Body of pancreas (tissue), 4 donors: ENCODE results near the gene KIF5B. TPM values are rescaled to one million over a fixed set of nuclear protein-coding genes. Genes with fewer than 3 reads are reported as not detected.
"Not testable (repeated sequence)": the region's sequence is repeated elsewhere in the genome, so short reads cannot be mapped to it uniquely, and the experiment has no call there.

Source experiments
- ATAC-seq: fragments of 150-250 bp; one replicate; pipeline ENCODE4 v1.9.1; 2016
- DNase-seq, 4 donors: peaks; one replicate each; pipeline ENCODE4 v3.0.0-alpha.2; 2019
- H3K27ac ChIP-seq, 4 donors: fragments of 200-600 bp; sonication (generic); 1 replicate in 3 of 4; 2 replicates in 1 of 4; pipeline versions ENCODE4 v1.5.1 to v1.6.1; 2016 to 2019; ENCODE audit warnings: mild to moderate bottlenecking in 1 of 4, mixed read lengths in 1 of 4, moderate library complexity in 1 of 4
- H3K27me3 ChIP-seq, 2 donors: fragments of 200-600 bp; sonication (generic); one replicate each; pipeline ENCODE4 v1.6.0; 2016; ENCODE audit warnings: mild to moderate bottlenecking in 1 of 2
- H3K36me3 ChIP-seq, 2 donors: fragments of 200-600 bp; sonication (generic); replicated peaks in 1 of 2; 2 replicates each; pipeline ENCODE4 v1.5.1; 2016; ENCODE audit warnings: low read depth in 2 of 2; ENCODE audit not compliant: insufficient read depth in 1 of 2
- H3K4me1 ChIP-seq: fragments of 200-600 bp; sonication (generic); one replicate; pipeline ENCODE4 v1.6.0; 2016
- H3K4me3 ChIP-seq, 2 donors: fragments of 200-600 bp; sonication (generic); 1 replicate in 1 of 2; 2 replicates in 1 of 2; pipeline ENCODE4 v1.5.1; 2016 to 2019
- H3K9me3 ChIP-seq, 3 donors: fragments of 200-600 bp; sonication (generic); 1 replicate in 2 of 3; 2 replicates in 1 of 3; pipeline ENCODE4 v1.5.1; 2016
- POLR2A ChIP-seq, 3 donors: fragments of 450-650 bp; IDR thresholded peaks; one replicate each; pipeline ENCODE4 v1.6.1; 2016; ENCODE audit warnings: antibody characterized with exemption in 3 of 3, mild to moderate bottlenecking in 2 of 3
- WGBS, 2 donors: methylation state at CpG; one replicate each; pipeline ENCODE4 v1.1.5; 2017; 5-methylcytosine and 5-hydroxymethylcytosine counted together
- intact Hi-C: fragments of 100-400 bp; cut with DNase I; formaldehyde crosslinking; loops from one replicate; pipeline ENCODE4 v1.15.1; 2023
- total RNA-seq, 2 donors: library from RNA; depleted of rRNA; stranded (reverse); fragments of >200 nt; gene quantifications; one replicate each; pipeline ENCODE4 v1.1.0, GENCODE V29; 2016
- TF ChIP-seq, protein P1 (sequence below), 7 experiments: fragments of 450-650 bp in 4 of 7; fragments of 200-600 bp in 3 of 7; sonication (generic) in 3 of 7; IDR thresholded peaks; one replicate each; pipeline ENCODE4 v1.5.1; 2016 to 2019; ENCODE audit warnings: antibody characterized with exemption in 7 of 7

The KIF5B gene
- total RNA-seq, 2 donors from 2014 or later = 53.7 to 59.9 TPM

DNA sequence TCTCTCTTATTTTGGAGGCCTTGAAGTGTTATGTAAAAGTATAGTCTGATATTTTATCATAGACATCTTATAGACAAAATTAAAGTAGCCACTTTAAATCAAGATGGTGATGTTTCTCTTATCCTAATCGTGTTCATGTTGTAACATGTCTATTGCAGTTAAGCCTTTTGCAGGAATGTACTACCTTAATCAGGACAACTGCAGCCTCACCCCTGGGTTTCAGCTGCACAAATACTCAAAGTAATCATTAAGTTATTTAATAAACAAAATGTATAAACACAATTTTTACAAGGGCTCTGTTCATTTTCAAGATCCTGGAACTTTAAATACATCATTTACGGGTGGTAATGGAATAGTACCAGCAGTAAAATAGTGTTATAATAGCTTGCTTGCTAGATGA lies 14.4 kb upstream of the KIF5B start:
- Histone ChIP-seq H3K4me1 (no peaks in the 10 kb centered on the region), H3K27me3 (no peaks in the 10 kb centered on the region), H3K4me3 (no peak overlapping the region), H3K36me3 (no peaks in the 10 kb centered on the region), H3K27ac (no peak overlapping the region), H3K9me3 (no peaks in the 10 kb centered on the region)
- TF ChIP-seq, protein P1, sequence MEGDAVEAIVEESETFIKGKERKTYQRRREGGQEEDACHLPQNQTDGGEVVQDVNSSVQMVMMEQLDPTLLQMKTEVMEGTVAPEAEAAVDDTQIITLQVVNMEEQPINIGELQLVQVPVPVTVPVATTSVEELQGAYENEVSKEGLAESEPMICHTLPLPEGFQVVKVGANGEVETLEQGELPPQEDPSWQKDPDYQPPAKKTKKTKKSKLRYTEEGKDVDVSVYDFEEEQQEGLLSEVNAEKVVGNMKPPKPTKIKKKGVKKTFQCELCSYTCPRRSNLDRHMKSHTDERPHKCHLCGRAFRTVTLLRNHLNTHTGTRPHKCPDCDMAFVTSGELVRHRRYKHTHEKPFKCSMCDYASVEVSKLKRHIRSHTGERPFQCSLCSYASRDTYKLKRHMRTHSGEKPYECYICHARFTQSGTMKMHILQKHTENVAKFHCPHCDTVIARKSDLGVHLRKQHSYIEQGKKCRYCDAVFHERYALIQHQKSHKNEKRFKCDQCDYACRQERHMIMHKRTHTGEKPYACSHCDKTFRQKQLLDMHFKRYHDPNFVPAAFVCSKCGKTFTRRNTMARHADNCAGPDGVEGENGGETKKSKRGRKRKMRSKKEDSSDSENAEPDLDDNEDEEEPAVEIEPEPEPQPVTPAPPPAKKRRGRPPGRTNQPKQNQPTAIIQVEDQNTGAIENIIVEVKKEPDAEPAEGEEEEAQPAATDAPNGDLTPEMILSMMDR (IDR thresholded peaks at IDR 0.05) = no peak
- TF ChIP-seq POLR2A (IDR thresholded peaks at IDR 0.05) = no peak
- intact Hi-C loops = no loop called here
- DNase-seq (no peak), ATAC-seq (no peak)
- WGBS, 2 donors = 64 to 69% methylated on average over 2 of the region's 2 CpGs

DNA sequence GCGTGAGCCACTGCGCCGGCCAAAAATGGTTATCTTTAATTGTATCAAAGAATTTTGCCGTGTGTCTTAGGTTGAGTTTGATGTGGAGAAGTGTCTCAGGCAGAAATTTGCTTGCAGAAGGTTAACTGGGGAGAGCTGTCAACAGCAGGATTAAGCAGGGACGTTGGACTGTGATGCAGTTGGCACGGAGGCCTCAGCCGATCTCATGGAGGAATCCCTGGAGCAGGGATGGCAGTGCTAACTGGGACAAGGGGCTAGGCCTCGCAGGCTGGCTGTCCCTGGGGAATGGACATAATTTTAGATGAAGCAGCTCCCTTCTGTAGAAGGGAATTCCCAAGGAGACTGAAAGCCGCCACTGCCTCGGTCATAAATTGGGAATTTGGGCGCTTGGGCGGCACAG lies 12.3 kb upstream of the KIF5B start:
- no peak overlapping the region for H3K4me3 ChIP-seq
- no peaks in the 10 kb centered on the region for H3K4me1 ChIP-seq
- H3K36me3 ChIP-seq = no peaks in the 10 kb centered on the region
- TF ChIP-seq, protein P1 (IDR thresholded peaks at IDR 0.05) = no peak
- TF ChIP-seq POLR2A (IDR thresholded peaks at IDR 0.05) = no peak
- DNase-seq (no peak), ATAC-seq (no peak)
- H3K27ac ChIP-seq = no peak overlapping the region
- WGBS, 2 donors = 72 to 80% methylated on average over 12 of the region's 12 CpGs
- intact Hi-C loops = no loop called here
- no peaks in the 10 kb centered on the region for H3K27me3 ChIP-seq
- no peaks in the 10 kb centered on the region for H3K9me3 ChIP-seq

DNA sequence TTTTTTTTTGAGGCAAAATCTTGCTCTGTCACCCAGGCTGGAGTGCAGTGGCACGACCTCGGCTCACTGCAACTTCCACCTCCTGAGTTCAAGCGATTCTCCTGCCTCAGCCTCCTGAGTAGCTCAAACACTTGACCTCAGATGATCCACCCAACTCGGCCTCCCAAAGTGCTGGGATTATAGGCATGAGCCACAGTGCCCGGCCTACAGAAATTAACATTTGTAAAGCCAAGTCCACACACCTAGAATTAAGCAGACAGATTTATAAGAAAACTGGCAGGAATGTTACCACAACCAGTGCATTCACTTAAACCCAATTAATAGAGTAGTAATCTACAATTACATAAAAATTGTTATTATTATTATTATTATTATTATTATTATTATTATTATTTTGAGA lies 11.7 kb upstream of the KIF5B start:
- H3K9me3 ChIP-seq, ATAC-seq, H3K27me3 ChIP-seq, H3K4me1 ChIP-seq, H3K4me3 ChIP-seq, intact Hi-C loops, H3K27ac ChIP-seq, H3K36me3 ChIP-seq, DNase-seq: not testable (repeated sequence)
- WGBS, 2 donors = 77 to 84% methylated on average over 5 of the region's 5 CpGs

DNA sequence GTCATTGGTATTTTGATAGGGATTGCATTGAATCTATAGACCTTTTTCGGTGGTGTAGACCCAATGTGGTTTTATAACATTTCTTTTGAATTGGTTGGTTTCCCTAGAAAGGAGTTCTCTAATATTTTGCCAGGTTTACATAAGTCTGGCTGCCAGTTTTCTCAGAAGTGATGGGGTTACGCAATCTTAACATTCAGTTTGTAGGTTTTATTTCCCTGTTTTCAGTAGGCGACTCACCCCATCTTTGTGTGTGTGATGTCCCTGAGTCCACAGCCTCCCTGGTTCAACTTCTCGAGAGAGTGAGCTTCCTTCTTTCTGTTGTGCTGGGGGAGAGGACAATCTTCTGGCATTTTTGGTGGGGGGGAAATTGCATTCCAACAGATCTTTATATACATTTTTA lies 9.6 kb upstream of the KIF5B start:
- Histone ChIP-seq H3K4me1 (no peaks in the 10 kb centered on the region), H3K36me3 (no peaks in the 10 kb centered on the region), H3K9me3 (no peaks in the 10 kb centered on the region), H3K27me3 (no peaks in the 10 kb centered on the region), H3K4me3 (no peak overlapping the region), H3K27ac (no peak overlapping the region)
- intact Hi-C loops = no loop called here
- WGBS, 2 donors = 52 to 86% methylated on average over 4 of the region's 4 CpGs
- TF ChIP-seq POLR2A (IDR thresholded peaks at IDR 0.05) = no peak
- TF ChIP-seq, protein P1 (IDR thresholded peaks at IDR 0.05) = no peak
- DNase-seq = peak in 1 of 4 donors; percentile 49
- no peak for ATAC-seq

DNA sequence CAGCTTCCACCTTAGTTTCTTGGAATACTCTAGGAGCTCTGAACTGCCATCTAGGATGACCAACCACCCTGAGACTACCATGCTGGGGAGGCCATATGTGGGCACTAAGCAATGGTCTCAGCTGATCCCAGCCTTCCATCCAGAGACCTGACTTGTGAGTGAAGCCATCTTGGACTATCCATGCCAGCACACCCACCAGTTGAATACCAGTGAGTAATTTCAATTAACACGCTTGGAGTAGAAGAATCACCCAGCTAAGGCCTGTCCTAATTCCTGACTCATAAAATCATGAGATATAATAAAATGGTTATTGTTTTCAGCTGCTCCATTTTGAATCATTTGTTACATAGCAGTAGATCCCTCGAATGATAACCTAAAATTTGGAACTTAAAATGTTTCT lies 5.2 kb upstream of the KIF5B start:
- no peak for DNase-seq
- TF ChIP-seq POLR2A (IDR thresholded peaks at IDR 0.05) = no peak
- TF ChIP-seq, protein P1 (IDR thresholded peaks at IDR 0.05) = no peak
- WGBS, 2 donors = 95 to 98% methylated on average over 2 of the region's 2 CpGs

More for the DNA sequence above, 5.2 kb upstream of the KIF5B start:
- no peak overlapping the region for H3K4me3 ChIP-seq
- H3K27ac ChIP-seq = no peak overlapping the region
- no peak for ATAC-seq
- H3K36me3 ChIP-seq = no peaks in the 10 kb centered on the region
- peaks cover 6% of the 10 kb centered on the region for H3K4me1 ChIP-seq
- H3K9me3 ChIP-seq = no peaks in the 10 kb centered on the region
- H3K27me3 ChIP-seq = no peaks in the 10 kb centered on the region
- intact Hi-C loops = no loop called here
